Measurements from ENCODE around the gene TEX29.

- TF ChIP-seq POLR2A (IDR thresholded peaks at IDR 0.05) (no peak), CTCF (IDR thresholded peaks at IDR 0.05) (no peak)
These were observed 9.7 kb downstream of the TEX29 start for GRCh38 chr13:111330066-111330610.
